Stomach (tissue), 4 donors: ENCODE measurements around the gene TAS1R3.

Experiments
- EP300 ChIP-seq: sonication (generic); formaldehyde crosslinking; IDR thresholded peaks from one replicate; pipeline ENCODE4 v1.6.1; 2017; ENCODE audit warnings: antibody characterized with exemption
- POLR2A ChIP-seq, 4 donors: fragments of 450-650 bp; IDR thresholded peaks; one replicate each; pipeline ENCODE4 v1.6.1; 2016; ENCODE audit warnings: antibody characterized with exemption in 4 of 4, control low read depth in 2 of 4, mild to moderate bottlenecking in 1 of 4, moderate library complexity in 1 of 4
- POLR2AphosphoS5 ChIP-seq, 3 donors: sonication (generic); formaldehyde crosslinking; IDR thresholded peaks; one replicate each; pipeline ENCODE4 v1.6.1; 2016; ENCODE audit warnings: antibody characterized with exemption in 3 of 3
- TF ChIP-seq, protein P1 (sequence below), 7 experiments: fragments of 450-650 bp in 4 of 7; fragments of 200-600 bp in 3 of 7; sonication (generic) in 3 of 7; IDR thresholded peaks; one replicate each; pipeline ENCODE4 v1.5.1; 2016 to 2019; ENCODE audit warnings: antibody characterized with exemption in 7 of 7, control low read depth in 2 of 7, mild to moderate bottlenecking in 1 of 7

DNA sequence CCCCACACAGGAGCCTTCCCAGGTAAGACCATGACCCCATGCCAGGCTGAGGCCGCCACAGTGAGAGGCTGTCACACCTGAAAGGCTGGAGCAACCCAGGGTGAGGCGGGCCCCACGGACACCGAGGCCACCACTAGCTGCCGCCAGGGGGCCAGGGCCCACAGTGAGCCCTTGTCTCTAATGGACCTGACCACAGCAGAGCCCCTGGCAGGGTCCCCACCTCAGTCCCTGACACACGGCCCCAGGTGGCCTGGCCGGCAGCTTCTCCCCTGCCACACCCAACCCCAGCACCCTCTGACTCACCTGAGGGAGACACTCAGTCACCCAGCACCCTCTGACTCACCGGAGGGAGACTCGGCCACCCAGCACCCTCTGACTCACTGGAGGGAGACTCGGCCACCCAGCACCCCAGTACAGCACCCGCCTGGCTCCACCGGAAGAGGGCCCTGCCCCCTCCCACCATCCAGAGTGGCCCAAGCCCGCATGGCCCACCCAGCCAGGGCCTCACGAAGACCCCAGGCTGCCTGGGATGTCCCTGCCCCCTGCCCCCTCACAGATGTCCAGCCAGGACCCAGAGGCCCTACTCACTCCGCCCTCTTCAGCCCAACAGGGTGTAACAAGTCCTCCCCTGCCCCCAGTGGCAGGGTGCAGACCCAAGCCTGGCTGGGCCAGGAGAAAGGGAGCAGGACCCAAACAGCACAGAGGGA is 13.7 kb downstream of the TAS1R3 start:
- TF ChIP-seq, protein P1, sequence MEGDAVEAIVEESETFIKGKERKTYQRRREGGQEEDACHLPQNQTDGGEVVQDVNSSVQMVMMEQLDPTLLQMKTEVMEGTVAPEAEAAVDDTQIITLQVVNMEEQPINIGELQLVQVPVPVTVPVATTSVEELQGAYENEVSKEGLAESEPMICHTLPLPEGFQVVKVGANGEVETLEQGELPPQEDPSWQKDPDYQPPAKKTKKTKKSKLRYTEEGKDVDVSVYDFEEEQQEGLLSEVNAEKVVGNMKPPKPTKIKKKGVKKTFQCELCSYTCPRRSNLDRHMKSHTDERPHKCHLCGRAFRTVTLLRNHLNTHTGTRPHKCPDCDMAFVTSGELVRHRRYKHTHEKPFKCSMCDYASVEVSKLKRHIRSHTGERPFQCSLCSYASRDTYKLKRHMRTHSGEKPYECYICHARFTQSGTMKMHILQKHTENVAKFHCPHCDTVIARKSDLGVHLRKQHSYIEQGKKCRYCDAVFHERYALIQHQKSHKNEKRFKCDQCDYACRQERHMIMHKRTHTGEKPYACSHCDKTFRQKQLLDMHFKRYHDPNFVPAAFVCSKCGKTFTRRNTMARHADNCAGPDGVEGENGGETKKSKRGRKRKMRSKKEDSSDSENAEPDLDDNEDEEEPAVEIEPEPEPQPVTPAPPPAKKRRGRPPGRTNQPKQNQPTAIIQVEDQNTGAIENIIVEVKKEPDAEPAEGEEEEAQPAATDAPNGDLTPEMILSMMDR (IDR thresholded peaks at IDR 0.05) = peak in 4 of 7 experiments; percentile 21 to 57 (median 43)
- TF ChIP-seq POLR2AphosphoS5 (IDR thresholded peaks at IDR 0.05) (peak in 1 of 3 donors; percentile 6), POLR2A (IDR thresholded peaks at IDR 0.05) (no peak), EP300 (no peak)
